HepG2 (cell line): Measurements from ENCODE around the gene A1CF. TPM values are rescaled to one million over a fixed set of nuclear protein-coding genes. Genes with fewer than 3 reads are reported as not detected.

ENCODE experiments used
- ATAC-seq: fragments of 200-7000 bp; cut with Tn5 transposase; 3 replicates; pipeline ENCODE4 v1.9.1; 2020; ENCODE audit warnings: mild to moderate bottlenecking, moderate library complexity
- BruUV-seq: library from RNA; stranded (reverse); fragments of 400-500 nt; replicated peaks from 2 replicates; lab custom pipeline; 2021; lab: Mats Ljungman, UMichigan
- CTCF ChIA-PET: fragments of 300-600 bp; formaldehyde crosslinking; extraction: SDS; loops from one replicate; lab custom pipeline; 2021; ENCODE audit warnings: low total read pairs, inconsistent platforms, low intra/inter-chr PET ratio; lab: Yijun Ruan, JAX
- POLR2A ChIA-PET: fragments of 350-600 bp; sonication (Branson Sonifier 250); formaldehyde crosslinking; loops from one replicate; lab custom pipeline; 2020; ENCODE audit warnings: antibody characterized with exemption, inconsistent platforms; lab: Yijun Ruan, JAX
- DNase-seq: peaks from one replicate; pipeline ENCODE4 v3.0.0-alpha.2; 2015; ENCODE audit warnings: low spot score
- FAIRE-seq: peaks from 3 replicates; lab custom pipeline; 2011; peaks lifted over from hg19 to GRCh38; lab: Jason Lieb, UNC
- H2AFZ ChIP-seq: one replicate; pipeline ENCODE4 v1.6.1; 2011; ENCODE audit warnings: low read length, inconsistent platforms
- H3K27ac ChIP-seq: fragments of 300-600 bp; 3 replicates; pipeline ENCODE4 v1.8.0; 2011; ENCODE audit warnings: mixed run types, mild to moderate bottlenecking, mixed read lengths, low read length, inconsistent platforms; ENCODE audit not compliant: insufficient read depth; ENCODE audit errors: extremely low read length
- H3K27me3 ChIP-seq, 2 experiments: fragments of 200-600 bp in 1 of 2; 2 replicates in 1 of 2; 3 replicates in 1 of 2; pipeline versions ENCODE4 v1.6.0 to v1.8.0; 2011; ENCODE audit warnings: low read length in 2 of 2, mild to moderate bottlenecking in 2 of 2, moderate library complexity in 2 of 2, inconsistent platforms in 1 of 2; ENCODE audit not compliant: insufficient read depth in 2 of 2, control insufficient read depth in 1 of 2
- H3K36me3 ChIP-seq, 2 experiments: fragments of 200-600 bp in 1 of 2; replicated peaks in 1 of 2; 2 replicates in 1 of 2; 3 replicates in 1 of 2; pipeline versions ENCODE4 v1.5.1 to v1.8.0; 2011; ENCODE audit warnings: low read length in 2 of 2, inconsistent platforms in 1 of 2; ENCODE audit not compliant: insufficient read depth in 2 of 2, control insufficient read depth in 1 of 2
- H3K4me1 ChIP-seq: 2 replicates; pipeline ENCODE4 v1.5.1; 2012; ENCODE audit warnings: low read length, inconsistent platforms; ENCODE audit not compliant: insufficient read depth
- H3K4me2 ChIP-seq: 2 replicates; pipeline ENCODE4 v1.6.0; 2011; ENCODE audit warnings: low read depth, low read length, inconsistent platforms
- H3K4me3 ChIP-seq, 3 experiments: fragments of 200-600 bp in 1 of 3; sonication (generic), shearing (Covaris generic) in 1 of 3; replicated peaks in 1 of 3; 2 replicates each; pipeline ENCODE4 v1.5.1; 2011 to 2016; ENCODE audit warnings: low read length in 3 of 3, inconsistent platforms in 2 of 3, low read depth in 2 of 3, mild to moderate bottlenecking in 2 of 3, control low read depth in 1 of 3, mixed read lengths in 1 of 3; ENCODE audit not compliant: insufficient read depth in 1 of 3
- H3K79me2 ChIP-seq: one replicate; pipeline ENCODE4 v1.6.1; 2011; ENCODE audit warnings: low read length, inconsistent platforms; ENCODE audit not compliant: insufficient read depth
- H3K9ac ChIP-seq: 2 replicates; pipeline ENCODE4 v1.6.0; 2011; ENCODE audit warnings: mild to moderate bottlenecking, low read depth, low read length, inconsistent platforms; ENCODE audit not compliant: insufficient read depth
- H3K9me3 ChIP-seq: 2 replicates; pipeline ENCODE4 v1.5.1; 2012; ENCODE audit warnings: mild to moderate bottlenecking, low read length
- H4K20me1 ChIP-seq: 2 replicates; pipeline ENCODE4 v1.6.0; 2011; ENCODE audit warnings: inconsistent platforms, mild to moderate bottlenecking, low read length, moderate library complexity; ENCODE audit not compliant: insufficient read depth
- AGO1 ChIP-seq: fragments of 200-400 bp; formaldehyde crosslinking; IDR thresholded peaks from 2 replicates; pipeline ENCODE4 v1.6.1; 2017; ENCODE audit warnings: mild to moderate bottlenecking, low read depth, low read length, moderate library complexity; ENCODE audit not compliant: poor library complexity, severe bottlenecking
- CTCF ChIP-seq: sonication (generic); formaldehyde crosslinking; IDR thresholded peaks from 2 replicates; pipeline ENCODE4 v1.5.0; 2020; ENCODE audit warnings: mild to moderate bottlenecking, missing genetic modification reagents, moderate library complexity
- FOXO1 ChIP-seq: sonication (generic); formaldehyde crosslinking; IDR thresholded peaks from 2 replicates; pipeline ENCODE4 v1.4.0; 2020; ENCODE audit warnings: missing genetic modification reagents
- IKZF4 ChIP-seq: sonication (generic); formaldehyde crosslinking; IDR thresholded peaks from 2 replicates; pipeline ENCODE4 v1.5.1; 2020; ENCODE audit warnings: borderline replicate concordance, mild to moderate bottlenecking, low read depth, missing genetic modification reagents; ENCODE audit errors: not compliant biosample characterization
- KAT7 ChIP-seq: IDR thresholded peaks from 2 replicates; pipeline ENCODE4 v1.6.1; 2018; ENCODE audit warnings: borderline replicate concordance, missing compliant biosample characterization
- MBD4 ChIP-seq: IDR thresholded peaks from 2 replicates; pipeline ENCODE4 v1.6.1; 2012; ENCODE audit warnings: low read length, inconsistent platforms, borderline replicate concordance
- WGBS: methylation state at CpG from one replicate; pipeline ENCODE4 v1.1.6; 2017; ENCODE audit warnings: low lambda C conversion rate; 5-methylcytosine and 5-hydroxymethylcytosine counted together
- in situ Hi-C: cut with HindIII; loops from 2 replicates; pipeline ENCODE4 v1.10.0; 2017; ENCODE audit warnings: low pct_unique_long_range_greater_than_20kb; ENCODE audit not compliant: extremely low pct_ligation_motif_present
- intact Hi-C: fragments of 100-400 bp; cut with micrococcal nuclease; formaldehyde crosslinking; loops from one replicate; pipeline ENCODE4 v1.10.0; 2022; ENCODE audit not compliant: unreplicated experiment
- polyA plus RNA-seq, 8 experiments: library from polyadenylated mRNA; depleted of rRNA in 3 of 8; stranded (reverse) in 7 of 8; unstranded in 1 of 8; fragments of >200 nt; fragmentation: Illumina TruSeq in 4 of 8; extraction: Trizol in 4 of 8; gene quantifications; 2 replicates each; pipeline versions ENCODE4 v1.2.1 to v1.2.3, GENCODE V29; 2011 to 2016; ENCODE audit warnings: low read depth in 4 of 8, missing spikeins in 1 of 8, mixed read lengths in 1 of 8; ENCODE audit not compliant: insufficient read depth in 1 of 8
- total RNA-seq, 5 experiments: library from RNA; depleted of rRNA; stranded (reverse); fragments of >200 nt; fragmentation: Illumina TruSeq; extraction: Trizol; gene quantifications; 2 replicates each; pipeline ENCODE4 v1.2.3, GENCODE V29; 2016; ENCODE audit warnings: low read depth in 1 of 5

The A1CF gene
- total and polyA plus RNA-seq, 2 of the 13 experiments (the other 11 are each of a cell fraction or from before 2014, with no cell fraction given), result 56.1 to 58.1 TPM

- Histone ChIP-seq H3K79me2 (no peaks in the 10 kb centered on the region), H3K27me3 (no peaks in the 10 kb centered on the region), H3K4me2 (no peak overlapping the region), H4K20me1 (no peaks in the 10 kb centered on the region), H3K9ac (no peak overlapping the region), H3K9me3 (no peaks in the 10 kb centered on the region), H3K36me3 (no peaks in the 10 kb centered on the region), H2AFZ (no peak overlapping the region), H3K4me1 (no peaks in the 10 kb centered on the region), H3K27ac (no peak overlapping the region), H3K4me3 (no peak overlapping the region)
- POLR2A ChIA-PET, result no interaction called here
- WGBS, result 28% methylated on average over 3 of the region's 3 CpGs
- BruUV-seq, result no TSS peak
- DNase-seq, result no peak
- peak; percentile 30; the same call in 1 of the 2 replicates for TF ChIP-seq CTCF (CRISPR knock-in tag)
- no peak for TF ChIP-seq AGO1
- CTCF ChIA-PET, result no interaction called here
- intact Hi-C loops, result no loop called here
- in situ Hi-C loops, result no loop called here
- FAIRE-seq, result no peak
- ATAC-seq, result peak; percentile 44; the same call in 1 of the 3 replicates
Measured at GRCh38 chr10:50931948-50932431, 46.6 kb upstream of the A1CF start.

GRCh38 chr10:50929670-50930069 lies 44.2 kb upstream of the A1CF start:
- no peak overlapping the region for H2AFZ ChIP-seq
- no peaks in the 10 kb centered on the region for H3K79me2 ChIP-seq
- no peaks in the 10 kb centered on the region for H4K20me1 ChIP-seq
- no peak overlapping the region for H3K9ac ChIP-seq
- no TSS peak for BruUV-seq
- ATAC-seq, result no peak
- TF ChIP-seq MBD4 (no peak), IKZF4 (no peak), FOXO1 (CRISPR knock-in tag) (no peak), KAT7 (CRISPR knock-in tag) (no peak)
- H3K36me3 ChIP-seq, result no peaks in the 10 kb centered on the region
- intact Hi-C loops (no loop called here), in situ Hi-C loops (no loop called here)
- no peak overlapping the region for H3K4me2 ChIP-seq
- CTCF ChIA-PET, result no interaction called here
- H3K9me3 ChIP-seq, result no peaks in the 10 kb centered on the region
- 0% methylated on average over 1 of the region's 1 CpG for WGBS
- no peak for DNase-seq
- no peak overlapping the region for H3K27ac ChIP-seq
- H3K4me3 ChIP-seq, result no peak overlapping the region
- FAIRE-seq, result no peak
- POLR2A ChIA-PET, result no interaction called here
- no peaks in the 10 kb centered on the region for H3K27me3 ChIP-seq
- no peaks in the 10 kb centered on the region for H3K4me1 ChIP-seq
